NCI-H526 treated with DMSO at 0.1 percent for 48 hours (cell line): ENCODE data around the gene ATF6.
A peak's percentile ranks its signal among the peaks of the same experiment; 100 is the strongest.

Experiments used
- DNase-seq: peaks from one replicate; lab custom pipeline; 2025; lab: John Stamatoyannopoulos, UW

ATF6 gene

DNA sequence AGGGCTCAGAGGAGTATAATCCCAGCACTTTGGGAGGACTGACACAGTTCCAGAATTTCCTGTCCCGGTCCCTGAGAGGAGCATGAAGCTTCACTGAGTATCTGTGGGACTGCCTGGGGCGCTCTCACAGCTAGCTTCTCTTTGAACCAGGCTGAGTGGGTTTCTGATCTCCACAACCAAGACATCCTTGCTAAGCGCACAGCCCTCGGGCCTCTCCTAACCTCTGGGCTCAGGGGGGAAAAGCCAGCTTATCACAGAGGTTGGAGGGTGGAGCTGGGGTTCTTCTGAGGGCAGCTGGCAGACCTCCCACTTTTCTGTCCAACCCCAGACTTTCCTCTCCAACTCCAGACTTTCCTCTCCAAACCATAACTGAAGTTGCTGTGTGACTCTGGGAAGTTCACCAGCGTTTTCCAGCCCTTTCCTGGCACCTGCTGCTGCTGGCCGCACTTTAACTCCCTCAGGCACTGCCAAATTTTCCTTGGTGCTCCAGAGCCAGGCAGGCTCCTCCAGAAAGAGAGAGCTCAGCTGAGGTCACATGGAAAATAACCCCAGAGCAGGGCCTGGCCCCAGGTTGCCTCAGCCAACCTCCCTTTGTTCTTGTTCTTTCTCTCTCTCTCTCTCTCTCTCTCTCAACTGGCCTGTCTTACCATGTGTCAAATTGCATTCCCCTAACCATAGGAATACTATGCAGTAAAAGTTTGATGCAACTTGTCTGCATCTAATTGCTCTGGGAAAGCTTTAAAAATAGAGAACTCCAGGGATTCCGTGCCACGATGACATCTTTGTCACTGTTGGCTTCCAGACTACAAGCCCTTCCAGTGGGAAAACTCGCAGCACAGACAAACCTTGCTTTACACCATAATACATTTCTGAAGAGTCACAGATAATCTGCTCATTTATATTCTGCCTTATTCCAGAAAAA lies 208.1 kb downstream of the ATF6 start:
- no peak for DNase-seq

GRCh38 chr1:161978011-161978790 lies 212.1 kb downstream of the ATF6 start:
- DNase-seq, result peak; percentile 36

GRCh38 chr1:161981126-161981525 lies 215.0 kb downstream of the ATF6 start:
- no peak for DNase-seq

- no peak for DNase-seq
Measured at GRCh38 chr1:161981735-161982506, 215.8 kb downstream of the ATF6 start.

- no peak for DNase-seq
Measured at GRCh38 chr1:161982507-161982895, 216.4 kb downstream of the ATF6 start.

DNA sequence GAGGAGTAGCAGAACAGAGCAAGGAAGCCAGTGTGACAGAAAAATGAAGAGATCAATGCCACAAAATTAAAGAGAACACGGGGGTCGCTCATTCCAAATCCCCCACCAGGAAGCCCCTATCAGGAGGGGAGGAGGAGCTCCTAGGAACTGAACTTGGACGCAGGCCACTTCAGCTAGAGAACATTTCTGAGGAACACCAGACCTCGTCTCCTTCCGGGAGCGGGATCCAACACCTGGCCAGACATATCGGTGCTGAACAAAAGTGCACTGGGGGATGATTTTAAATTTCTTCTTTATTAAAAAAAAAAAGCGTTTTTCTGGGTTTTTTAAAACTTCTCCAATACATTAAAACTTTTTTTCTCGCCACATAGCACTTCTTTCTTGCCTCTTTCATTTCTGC lies 216.8 kb downstream of the ATF6 start:
- DNase-seq, result no peak

DNA sequence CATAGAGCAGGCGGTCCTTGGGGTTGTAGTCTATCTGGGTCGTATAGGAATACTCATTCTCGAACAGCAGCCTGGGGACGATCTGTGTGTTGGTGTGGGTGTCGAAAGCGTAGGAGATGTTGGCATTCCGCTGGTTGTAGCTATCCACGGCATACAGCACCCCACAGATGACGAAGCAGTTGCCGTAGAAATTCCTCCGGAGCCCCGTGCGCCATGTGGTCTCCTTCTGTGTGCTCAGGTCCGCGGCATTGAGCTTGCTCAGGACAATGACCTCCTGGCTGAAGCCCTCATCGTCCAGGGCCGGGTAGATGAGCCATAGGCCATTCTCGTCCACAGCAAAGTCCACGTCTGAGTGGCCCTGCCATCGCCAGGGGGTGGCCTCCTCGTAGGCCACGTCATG lies 217.6 kb downstream of the ATF6 start:
- DNase-seq, result no peak

GRCh38 chr1:161985301-161985822 lies 219.2 kb downstream of the ATF6 start:
- DNase-seq, result no peak

GRCh38 chr1:161986328-161986727 lies 220.2 kb downstream of the ATF6 start:
- no peak for DNase-seq

DNA sequence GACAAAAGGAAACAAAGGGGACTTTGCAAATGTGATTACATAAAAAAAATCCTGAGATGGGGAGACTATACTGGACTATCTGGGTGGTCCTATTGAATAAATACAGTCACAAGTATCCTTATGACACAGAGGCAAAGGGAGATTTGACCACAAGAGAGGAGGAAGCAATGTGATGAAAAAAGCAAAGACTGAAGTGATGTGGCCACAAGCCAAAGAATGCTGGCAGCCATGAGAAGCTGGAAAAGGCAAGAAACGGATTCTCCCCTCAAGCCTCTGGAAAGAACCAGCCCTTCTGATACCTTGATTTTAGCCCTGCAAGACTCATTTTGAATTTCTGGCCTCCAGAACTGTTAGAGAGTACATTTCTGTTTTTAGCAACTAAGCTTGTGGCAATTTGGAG lies 221.2 kb downstream of the ATF6 start:
- DNase-seq, result no peak

DNA sequence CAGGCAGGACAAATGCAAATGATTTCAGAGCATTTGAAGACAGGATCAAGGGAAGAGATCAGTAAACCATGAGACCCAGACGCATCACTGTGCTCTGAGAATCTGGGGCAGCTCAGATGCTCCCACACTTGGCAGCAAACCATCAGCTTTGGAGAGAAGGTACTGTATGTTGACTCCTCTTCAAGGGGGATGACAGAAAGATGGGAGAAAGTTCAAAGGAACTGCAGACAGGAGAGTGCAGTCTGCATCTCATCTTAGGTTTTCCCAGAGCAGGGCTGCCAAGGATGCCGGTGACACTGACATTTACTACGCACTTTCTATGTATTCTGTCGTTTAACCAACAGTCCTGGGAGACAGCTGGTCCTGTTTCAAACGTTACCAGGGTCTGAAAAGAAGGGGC lies 221.8 kb downstream of the ATF6 start:
- DNase-seq, result peak; percentile 31

DNA sequence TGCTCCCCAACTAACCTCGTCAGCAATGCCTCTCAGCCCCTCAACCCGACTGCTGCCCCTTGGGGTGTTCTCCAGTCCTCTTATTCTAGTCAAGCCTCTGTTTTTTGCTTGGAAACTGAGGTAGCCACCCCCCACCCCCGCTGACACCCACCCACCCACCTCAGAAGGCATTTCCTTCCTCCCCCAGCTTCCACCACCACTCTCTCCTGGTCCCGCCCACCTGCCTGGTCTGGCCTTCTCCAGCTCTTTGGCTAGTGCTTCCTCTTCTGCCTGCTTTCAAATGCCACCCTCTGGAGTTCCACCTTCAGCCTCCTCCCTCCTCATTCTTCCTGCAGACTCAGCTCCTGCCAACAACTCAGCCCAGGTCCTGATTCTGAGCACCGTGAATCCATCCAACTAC lies 222.3 kb downstream of the ATF6 start:
- DNase-seq, result no peak

GRCh38 chr1:161989108-161989507 lies 223.0 kb downstream of the ATF6 start:
- DNase-seq, result no peak

DNA sequence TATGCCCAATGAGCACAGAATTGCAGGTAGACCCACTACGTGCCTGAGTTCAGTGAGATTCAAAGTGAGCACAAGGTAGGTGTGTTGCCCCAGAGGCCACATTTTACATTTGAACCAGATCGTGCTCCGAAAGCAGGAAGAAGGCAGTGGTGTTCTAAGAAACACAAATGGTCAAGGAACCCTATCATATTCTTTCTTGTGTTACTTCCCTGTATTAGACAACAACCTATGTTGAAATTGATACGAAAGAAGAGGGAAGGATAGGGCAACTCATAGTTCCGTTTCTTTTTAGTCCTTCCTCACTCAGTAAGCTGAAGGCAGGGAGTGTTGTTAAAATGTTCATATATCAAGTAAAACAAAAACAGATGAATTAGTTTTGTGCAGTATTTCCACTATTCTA lies 223.7 kb downstream of the ATF6 start:
- DNase-seq, result no peak

DNA sequence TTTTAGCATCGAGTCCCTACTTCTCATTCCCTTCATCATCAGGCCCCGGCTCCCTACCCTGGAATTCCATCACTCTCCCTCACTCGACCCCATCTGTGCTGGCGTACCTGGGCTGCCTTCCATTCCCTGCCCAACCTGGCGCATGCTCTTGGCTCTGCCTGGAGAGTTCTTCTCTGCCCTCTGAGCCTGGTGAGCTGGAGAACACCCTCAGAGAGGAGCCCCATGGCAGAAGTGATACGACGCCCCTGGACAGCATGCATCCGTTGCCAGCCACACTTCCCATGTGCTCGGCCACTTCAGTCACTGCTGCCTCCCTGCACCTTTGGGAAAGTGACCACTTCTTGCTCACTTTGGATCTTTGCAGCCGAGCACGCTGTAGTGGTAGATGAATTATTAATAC lies 227.5 kb downstream of the ATF6 start:
- DNase-seq, result no peak

DNA sequence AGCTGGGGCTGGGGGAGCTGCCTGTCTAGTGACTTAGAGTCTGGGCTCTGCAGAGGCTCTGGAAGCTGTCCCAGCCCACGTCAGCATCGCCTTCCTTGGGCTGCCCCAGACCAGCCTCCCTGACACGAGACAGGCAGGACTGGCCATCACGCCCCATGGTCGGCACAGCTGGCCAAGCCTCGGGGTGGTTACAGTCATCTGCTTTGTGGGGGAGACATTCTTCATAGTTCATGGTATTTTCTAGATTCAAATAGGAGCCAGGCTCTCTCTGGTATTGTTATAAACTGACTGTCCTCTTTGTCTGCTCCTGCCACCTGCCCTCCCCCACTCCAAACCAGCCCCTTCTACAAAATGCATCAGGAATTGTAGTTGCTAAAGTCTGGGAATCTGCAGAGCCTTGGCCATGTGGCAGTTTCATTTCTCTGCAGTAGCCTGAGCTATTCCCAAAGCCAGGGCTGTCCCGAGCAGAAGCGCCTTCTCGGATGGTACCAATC lies 228.1 kb downstream of the ATF6 start:
- DNase-seq, result no peak

- DNase-seq, result no peak
Measured at GRCh38 chr1:161997152-161997551, 231.0 kb downstream of the ATF6 start.

GRCh38 chr1:161998811-161999210 lies 232.7 kb downstream of the ATF6 start:
- no peak for DNase-seq

DNA sequence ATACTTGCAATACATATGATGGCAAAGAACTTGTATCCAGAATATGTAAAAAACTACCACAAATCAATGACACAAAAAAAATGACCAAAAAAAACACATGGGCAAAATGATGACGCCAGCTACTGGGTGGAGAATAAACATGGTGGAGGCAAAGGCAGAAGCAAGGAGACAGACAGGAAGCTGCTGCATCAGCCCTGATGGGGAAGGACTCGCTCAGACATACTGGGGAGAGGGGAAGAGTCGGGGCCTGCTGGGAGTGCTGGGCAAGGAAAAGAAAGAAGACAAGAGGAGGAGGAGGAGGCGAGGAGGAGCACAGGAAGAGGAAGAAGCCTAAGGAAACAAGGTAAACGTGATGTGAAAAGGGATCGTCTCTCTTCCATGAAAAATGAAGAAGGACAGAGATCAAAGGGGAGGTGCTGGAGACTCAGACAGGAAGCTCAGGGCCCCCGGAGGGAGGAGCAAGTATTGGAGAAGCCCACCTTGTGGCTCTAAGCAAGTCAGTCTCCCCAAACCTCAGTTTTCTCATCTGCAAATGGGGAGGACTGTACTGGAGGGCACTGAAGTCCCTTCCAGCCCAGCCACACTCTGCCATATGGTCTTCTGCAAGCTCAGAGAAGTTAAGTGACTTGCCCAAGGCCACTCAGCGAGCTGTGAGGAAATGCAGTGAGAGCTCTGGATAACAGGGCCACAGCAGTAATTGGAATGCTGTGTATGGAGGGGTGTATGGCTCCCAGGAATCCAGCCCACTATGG lies 233.4 kb downstream of the ATF6 start:
- DNase-seq, result no peak

DNA sequence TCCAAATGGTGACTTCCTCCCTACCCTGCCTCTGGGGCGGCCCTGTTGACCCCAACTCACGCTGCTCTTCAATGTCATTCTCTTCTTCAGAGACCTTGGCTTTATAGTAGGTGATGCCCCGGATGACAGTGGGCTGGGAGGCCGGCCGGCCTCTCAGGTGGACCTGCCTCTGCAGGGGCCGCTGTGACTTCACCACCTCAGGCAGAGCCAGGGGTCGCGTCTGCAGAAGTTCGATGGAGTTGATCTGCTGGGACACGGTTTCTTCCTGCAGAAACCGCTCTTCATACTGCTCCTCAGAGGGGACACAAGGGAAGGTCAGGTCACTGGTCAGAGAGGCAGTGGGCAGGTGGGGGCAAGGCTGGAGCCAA lies 233.9 kb downstream of the ATF6 start:
- DNase-seq, result no peak

GRCh38 chr1:162003061-162003829 lies 237.1 kb downstream of the ATF6 start:
- DNase-seq, result no peak
